Stimulated activated CD4-positive, alpha-beta T cell treated with anti-CD3 and anti-CD28 coated beads, Interleukin-12 subunit alpha, Interleukin-12 subunit beta, amount 100 ng/mL, for 48 hours (primary cell): ENCODE measurements around the gene IRF2BPL.

Source experiments
- DNase-seq, 3 donors: peaks; one replicate each; pipeline ENCODE4 v3.0.0-alpha.2; 2020; ENCODE audit warnings: low read depth in 2 of 3, low spot score in 1 of 3

IRF2BPL gene

GRCh38 chr14:77055306-77055705, 26.8 kb upstream of the IRF2BPL start:
- DNase-seq: no peak

- DNase-seq: peak in 2 of 3 donors; percentile 44 to 74
These were observed 24.7 kb upstream of the IRF2BPL start for GRCh38 chr14:77053046-77053841.

- DNase-seq: no peak
These were observed 24.0 kb upstream of the IRF2BPL start for GRCh38 chr14:77052281-77053044.

- no peak for DNase-seq
These were observed 22.6 kb upstream of the IRF2BPL start for GRCh38 chr14:77051116-77051515.

- DNase-seq: no peak
These were observed 18.2 kb upstream of the IRF2BPL start for GRCh38 chr14:77046721-77047120.

GRCh38 chr14:77045238-77046162, 17.0 kb upstream of the IRF2BPL start:
- no peak for DNase-seq

- DNase-seq: no peak
These were observed 16.3 kb upstream of the IRF2BPL start for GRCh38 chr14:77044783-77045237.

GRCh38 chr14:77043984-77044485, 15.5 kb upstream of the IRF2BPL start:
- no peak for DNase-seq

GRCh38 chr14:77043177-77043983, 14.9 kb upstream of the IRF2BPL start:
- DNase-seq: peak in 2 of 3 donors; percentile 53

- no peak for DNase-seq
These were observed 13.5 kb upstream of the IRF2BPL start for GRCh38 chr14:77041881-77042545.

- no peak for DNase-seq
These were observed 12.5 kb upstream of the IRF2BPL start for GRCh38 chr14:77040741-77041653.

- peak; percentile 86 to 91 (median 90) for DNase-seq
These were observed 11.7 kb upstream of the IRF2BPL start for GRCh38 chr14:77040059-77040740.

GRCh38 chr14:77039285-77040058, 11.0 kb upstream of the IRF2BPL start:
- no peak for DNase-seq

GRCh38 chr14:77037938-77038568, 9.5 kb upstream of the IRF2BPL start:
- DNase-seq: no peak

- DNase-seq: no peak
These were observed 8.9 kb upstream of the IRF2BPL start for GRCh38 chr14:77037215-77037937.
